A549 (cell line): ENCODE data around the gene BTG4. TPM values are rescaled to one million over a fixed set of nuclear protein-coding genes. Genes with fewer than 3 reads are reported as not detected.

Experiments used
- ATAC-seq, 2 experiments: fragments of 200-7000 bp in 1 of 2; fragments of >200 bp in 1 of 2; cut with Nextera tagmentation in 1 of 2; cut with Tn5 transposase in 1 of 2; 3 replicates each; pipeline versions ENCODE4 v1.8.0 to v1.9.1; 2018 to 2020; ENCODE audit warnings: mild to moderate bottlenecking in 1 of 2, moderate library complexity in 1 of 2
- CTCF ChIA-PET: fragments of 300-600 bp; sonication (Branson Sonifier 250); formaldehyde crosslinking; extraction: SDS; loops from one replicate; lab custom pipeline; 2021; ENCODE audit warnings: antibody characterized with exemption, inconsistent platforms; lab: Yijun Ruan, JAX
- POLR2A ChIA-PET: fragments of 350-600 bp; formaldehyde crosslinking; extraction: SDS; loops from one replicate; lab custom pipeline; 2021; ENCODE audit warnings: antibody characterized with exemption, inconsistent platforms; lab: Yijun Ruan, JAX
- DNase-seq, 2 experiments: peaks; one replicate each; pipeline versions ENCODE4 v3.0.0 to v3.0.0-alpha.2; 2011 to 2016; ENCODE audit warnings: low read depth in 1 of 2, low spot score in 1 of 2
- FAIRE-seq: peaks from 2 replicates; lab custom pipeline; 2011; peaks lifted over from hg19 to GRCh38; lab: Jason Lieb, UNC
- H3K27ac ChIP-seq, 2 experiments: fragments of >200 bp; sonication (Bioruptor Twin); formaldehyde crosslinking; 3 replicates each; pipeline ENCODE4 v1.5.1; 2016 to 2017
- H3K4me1 ChIP-seq: fragments of >200 bp; sonication (Bioruptor Twin); formaldehyde crosslinking; 3 replicates; pipeline ENCODE4 v1.6.1; 2016
- H3K4me2 ChIP-seq: fragments of >200 bp; sonication (Bioruptor Twin); formaldehyde crosslinking; 3 replicates; pipeline ENCODE4 v1.6.1; 2016
- H3K4me3 ChIP-seq: fragments of >200 bp; sonication (Bioruptor Twin); formaldehyde crosslinking; 3 replicates; pipeline ENCODE4 v1.5.1; 2016
- H3K9me3 ChIP-seq: fragments of >200 bp; sonication (Bioruptor Twin); formaldehyde crosslinking; 3 replicates; pipeline ENCODE4 v1.6.1; 2016
- ATOH8 ChIP-seq: fragments of 250-450 bp; sonication (Bioruptor Pico); IDR thresholded peaks from 2 replicates; pipeline ENCODE4 v1.5.0; 2020; ENCODE audit warnings: low read depth, mild to moderate bottlenecking, moderate library complexity
- CHD4 ChIP-seq: fragments of 200-600 bp; sonication (generic); IDR thresholded peaks from 2 replicates; pipeline ENCODE4 v1.6.1; 2016; ENCODE audit warnings: antibody characterized with exemption, mild to moderate bottlenecking, borderline replicate concordance
- FOSL2 ChIP-seq, 2 experiments: fragments of 450-650 bp in 1 of 2; fragments of >200 bp in 1 of 2; sonication (Bioruptor Twin) in 1 of 2; formaldehyde crosslinking; IDR thresholded peaks; 2 replicates each; pipeline versions ENCODE4 v1.5.0 to v1.6.1; 2016 to 2020; ENCODE audit warnings: mild to moderate bottlenecking in 1 of 2, moderate library complexity in 1 of 2
- JUN ChIP-seq, 2 experiments: fragments of >200 bp; sonication (Bioruptor Twin); formaldehyde crosslinking; IDR thresholded peaks; 2 replicates in 1 of 2; 3 replicates in 1 of 2; pipeline ENCODE4 v1.6.1; 2016 to 2017
- JUNB ChIP-seq: fragments of >200 bp; sonication (Bioruptor Twin); formaldehyde crosslinking; IDR thresholded peaks from 2 replicates; pipeline ENCODE4 v1.6.1; 2016
- MAZ ChIP-seq: fragments of 150-350 bp; IDR thresholded peaks from 2 replicates; pipeline ENCODE4 v1.6.1; 2014; ENCODE audit warnings: antibody characterized with exemption, low read depth, low read length, borderline replicate concordance
- MYC ChIP-seq: IDR thresholded peaks from 2 replicates; pipeline ENCODE4 v1.6.1; 2012; ENCODE audit warnings: mild to moderate bottlenecking, inconsistent platforms, low read length, improper control_type of control experiment, borderline replicate concordance
- PHF8 ChIP-seq: fragments of 200-600 bp; sonication (generic); IDR thresholded peaks from 2 replicates; pipeline ENCODE4 v1.6.1; 2016; ENCODE audit warnings: low read depth, mild to moderate bottlenecking, antibody characterized with exemption, moderate library complexity, borderline replicate concordance
- POLR2A ChIP-seq: IDR thresholded peaks from 2 replicates; pipeline ENCODE4 v1.6.1; 2012; ENCODE audit warnings: mild to moderate bottlenecking, low read length
- RAD21 ChIP-seq, 2 experiments: fragments of >200 bp in 1 of 2; sonication (Bioruptor Twin) in 1 of 2; formaldehyde crosslinking in 1 of 2; IDR thresholded peaks in 1 of 2; conservative IDR thresholded peaks in 1 of 2; 2 replicates in 1 of 2; 3 replicates in 1 of 2; pipeline ENCODE4 v1.6.1; 2012 to 2018; ENCODE audit warnings: inconsistent platforms in 1 of 2
- RARB ChIP-seq: fragments of 250-450 bp; sonication (Bioruptor Pico); IDR thresholded peaks from 2 replicates; pipeline ENCODE4 v1.8.0; 2021; ENCODE audit warnings: mild to moderate bottlenecking, moderate library complexity
- RCOR1 ChIP-seq: fragments of 150-350 bp; IDR thresholded peaks from 2 replicates; pipeline ENCODE4 v1.6.1; 2014; ENCODE audit warnings: antibody characterized with exemption, low read length, low read depth
- ZC3H11A ChIP-seq: fragments of 450-650 bp; IDR thresholded peaks from 2 replicates; pipeline ENCODE4 v1.6.1; 2014; ENCODE audit warnings: antibody characterized with exemption, mild to moderate bottlenecking
- WGBS: methylation state at CpG from one replicate; pipeline ENCODE4 v1.1.6; 2017; ENCODE audit errors: missing lambda C conversion rate; 5-methylcytosine and 5-hydroxymethylcytosine counted together
- polyA minus RNA-seq: library from RNA; depleted of rRNA, polyadenylated mRNA; stranded (reverse); fragments of >200 nt; gene quantifications from 2 replicates; pipeline ENCODE4 v1.2.3, GENCODE V29; 2011; rRNA and poly(A)+ RNA removed
- polyA plus RNA-seq, 4 experiments: library from polyadenylated mRNA; depleted of rRNA in 3 of 4; stranded (reverse); fragments of >200 nt; fragmentation: RNase III in 1 of 4; extraction: RNeasy Plus Mini Kit Qiagen cat#74134 plus additional on column Dnase treatment in 1 of 4; gene quantifications; 2 replicates in 3 of 4; 3 replicates in 1 of 4; pipeline ENCODE4 v1.2.3, GENCODE V29; 2011 to 2017
- TF ChIP-seq, protein P1 (sequence below): IDR thresholded peaks from 2 replicates; pipeline ENCODE4 v1.6.1; 2012
- TF ChIP-seq, protein P2 (sequence below): IDR thresholded peaks from 2 replicates; pipeline ENCODE4 v1.6.1; 2012; ENCODE audit warnings: low read depth, borderline replicate concordance
- TF ChIP-seq, protein P3 (sequence below): fragments of >200 bp; sonication (Bioruptor Twin); formaldehyde crosslinking; IDR thresholded peaks from 3 replicates; pipeline ENCODE4 v1.5.1; 2016

The BTG4 gene
- polyA plus RNA-seq (2011; rRNA removed) (0.32 and 0.36 TPM in 2 replicates), polyA plus RNA-seq (2017; fragmentation: RNase III; extraction: RNeasy Plus Mini Kit Qiagen cat#74134 plus additional on column Dnase treatment) (0.23 to 0.38 TPM (median 0.34 TPM) in 3 replicates), polyA minus RNA-seq (0.29 TPM in 1 of 2 replicates, not detected in the other)
- polyA plus RNA-seq (2012; cell fraction: cytosol; rRNA removed) = 0.04 TPM in 1 of 2 replicates, not detected in the other
- 0.10 TPM in 1 of 2 replicates, not detected in the other for polyA plus RNA-seq (2012; cell fraction: nucleus; rRNA removed)

DNA sequence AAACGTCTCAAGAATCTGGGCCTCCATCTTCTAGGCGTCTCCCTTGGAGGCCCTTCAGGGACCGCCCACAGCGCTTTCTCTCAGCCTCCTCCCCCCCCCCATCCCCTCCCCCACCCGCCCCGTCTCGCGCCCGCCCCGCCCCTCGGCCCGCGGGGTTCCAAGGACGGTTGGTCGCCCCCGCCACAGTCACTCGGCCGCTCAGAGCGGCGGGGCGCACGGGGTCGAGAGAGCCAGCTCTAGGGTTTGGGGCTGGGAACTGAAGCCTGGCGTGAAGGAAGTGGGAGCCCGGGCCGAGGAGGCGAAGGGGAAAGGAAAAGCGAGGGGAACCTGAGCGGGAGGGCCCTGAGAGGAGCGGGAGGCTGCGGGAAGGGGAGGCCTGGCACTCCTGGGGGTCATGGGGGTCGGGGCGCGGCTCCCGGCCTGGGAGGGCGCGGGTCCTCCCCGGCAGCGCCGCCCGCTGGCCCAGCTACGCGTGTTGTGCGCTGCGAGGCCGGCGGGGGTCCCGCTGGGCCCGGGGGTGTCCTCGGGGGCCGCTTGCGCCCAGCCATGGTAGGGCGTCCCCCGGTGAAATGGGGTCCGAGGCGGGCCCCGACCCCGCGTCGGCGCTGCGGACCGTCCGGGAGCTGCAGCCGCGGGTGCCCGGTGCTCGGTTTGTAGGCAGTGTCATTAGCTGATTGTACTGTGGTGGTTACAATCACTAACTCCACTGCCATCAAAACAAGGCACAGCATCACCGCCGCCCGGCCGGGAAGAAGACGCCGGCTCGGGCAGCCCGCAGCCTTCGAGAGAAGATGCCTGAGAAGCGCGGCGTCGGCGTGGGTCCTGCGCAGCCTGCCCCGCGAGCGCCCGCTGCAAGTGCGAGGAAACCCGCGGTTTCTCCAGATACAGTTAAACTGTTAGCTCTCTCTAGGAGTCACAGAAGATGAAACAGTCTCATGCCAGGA, at the start of gene BTG4:
BTG4 (minus strand) TSS at position 91 of the 944 bp plus-strand sequence. CDS start 13,610 bp downstream, outside the sequence.
- Histone ChIP-seq H3K4me3 (peak within 1 kb of the TSS; percentile 83), H3K4me2 (peak within 1 kb of the TSS; percentile 83), H3K27ac (peak within 1 kb of the TSS; percentile 87 to 99), H3K4me1 (peaks cover 7% of the 10 kb centered on the region), H3K9me3 (no peaks in the 10 kb centered on the region)
- CTCF ChIA-PET = interaction anchor here (0.9 to 1.6 kb wide), 5 partner anchors 12 to 254 kb away, joined by 3 to 6 read pairs (median 3); no protein-coding TSS in a partner anchor
- DNase-seq (peak; percentile 16 to 31), FAIRE-seq (no peak), ATAC-seq (peak; percentile 78 to 84)
- WGBS = 28% methylated on average over 11 of the region's 90 CpGs
- POLR2A ChIA-PET = interaction anchor here (0.7 to 2.1 kb wide), 2 partner anchors 19 to 255 kb away, joined by 3 to 6 read pairs; no protein-coding TSS in a partner anchor
- TF ChIP-seq MAZ = no peak
- TF ChIP-seq, protein P1, sequence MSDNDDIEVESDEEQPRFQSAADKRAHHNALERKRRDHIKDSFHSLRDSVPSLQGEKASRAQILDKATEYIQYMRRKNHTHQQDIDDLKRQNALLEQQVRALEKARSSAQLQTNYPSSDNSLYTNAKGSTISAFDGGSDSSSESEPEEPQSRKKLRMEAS = peak; percentile 76; the same call in 1 of the 2 replicates
- peak in 1 of 2 experiments; percentile 43; a peak in 2 of 5 replicates for TF ChIP-seq JUN (IDR thresholded peaks at IDR 0.05)
- TF ChIP-seq ATOH8 (CRISPR knock-in tag) = no peak
- TF ChIP-seq CHD4 = no peak
- TF ChIP-seq PHF8 = no peak
- TF ChIP-seq, protein P2, sequence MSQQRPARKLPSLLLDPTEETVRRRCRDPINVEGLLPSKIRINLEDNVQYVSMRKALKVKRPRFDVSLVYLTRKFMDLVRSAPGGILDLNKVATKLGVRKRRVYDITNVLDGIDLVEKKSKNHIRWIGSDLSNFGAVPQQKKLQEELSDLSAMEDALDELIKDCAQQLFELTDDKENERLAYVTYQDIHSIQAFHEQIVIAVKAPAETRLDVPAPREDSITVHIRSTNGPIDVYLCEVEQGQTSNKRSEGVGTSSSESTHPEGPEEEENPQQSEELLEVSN = peak; percentile 83
- TF ChIP-seq ZC3H11A = no peak
- TF ChIP-seq POLR2A = 0 out of 2 replicates have a peak, but pooled peaks have one; percentile 25
- 0 out of 5 replicates have a peak, but pooled peaks of 1 of the 2 experiments have one; percentile 10 for TF ChIP-seq RAD21 (conservative IDR thresholded peaks at IDR 0.05 in 1 of 2, IDR thresholded peaks at IDR 0.05 in 1 of 2)
- TF ChIP-seq, protein P3, sequence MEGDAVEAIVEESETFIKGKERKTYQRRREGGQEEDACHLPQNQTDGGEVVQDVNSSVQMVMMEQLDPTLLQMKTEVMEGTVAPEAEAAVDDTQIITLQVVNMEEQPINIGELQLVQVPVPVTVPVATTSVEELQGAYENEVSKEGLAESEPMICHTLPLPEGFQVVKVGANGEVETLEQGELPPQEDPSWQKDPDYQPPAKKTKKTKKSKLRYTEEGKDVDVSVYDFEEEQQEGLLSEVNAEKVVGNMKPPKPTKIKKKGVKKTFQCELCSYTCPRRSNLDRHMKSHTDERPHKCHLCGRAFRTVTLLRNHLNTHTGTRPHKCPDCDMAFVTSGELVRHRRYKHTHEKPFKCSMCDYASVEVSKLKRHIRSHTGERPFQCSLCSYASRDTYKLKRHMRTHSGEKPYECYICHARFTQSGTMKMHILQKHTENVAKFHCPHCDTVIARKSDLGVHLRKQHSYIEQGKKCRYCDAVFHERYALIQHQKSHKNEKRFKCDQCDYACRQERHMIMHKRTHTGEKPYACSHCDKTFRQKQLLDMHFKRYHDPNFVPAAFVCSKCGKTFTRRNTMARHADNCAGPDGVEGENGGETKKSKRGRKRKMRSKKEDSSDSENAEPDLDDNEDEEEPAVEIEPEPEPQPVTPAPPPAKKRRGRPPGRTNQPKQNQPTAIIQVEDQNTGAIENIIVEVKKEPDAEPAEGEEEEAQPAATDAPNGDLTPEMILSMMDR = peak; percentile 27; the same call in 2 of the 3 replicates

DNA sequence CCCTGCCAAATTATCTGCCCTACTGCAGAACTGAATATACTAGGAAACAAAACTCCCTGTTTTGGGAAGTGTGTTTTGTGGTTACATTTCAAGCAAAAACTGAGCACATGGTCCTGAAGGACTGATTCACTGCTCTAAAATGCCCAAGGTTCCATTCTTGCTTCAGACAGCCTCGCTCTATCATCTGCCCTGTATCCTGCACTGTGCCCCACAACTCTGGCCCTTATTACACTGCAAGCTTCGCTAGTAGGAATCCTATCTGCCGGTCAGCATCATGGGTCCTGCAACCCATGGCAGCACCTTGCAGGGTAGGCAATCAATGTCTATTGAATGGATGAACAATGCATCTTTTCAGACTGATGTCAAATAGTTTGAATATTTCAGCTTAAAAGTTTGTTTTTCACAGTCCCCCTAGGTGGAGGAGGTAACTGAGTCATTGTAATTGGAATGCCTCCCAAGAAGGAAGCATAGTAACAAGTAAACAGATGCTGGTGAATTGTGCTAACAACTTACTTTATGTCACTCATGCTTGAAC, 49.7 kb upstream of the BTG4 start:
- 22% methylated on average over 3 of the region's 3 CpGs for WGBS
- no peak for TF ChIP-seq RCOR1
- no peak for TF ChIP-seq ZC3H11A
- no peak for TF ChIP-seq MYC
- TF ChIP-seq, protein P3 = no peak
- TF ChIP-seq RARB (CRISPR knock-in tag) = no peak
- TF ChIP-seq FOSL2 (IDR thresholded peaks at IDR 0.05) = no peak
- peak; percentile 33 for TF ChIP-seq FOSL2 (CRISPR knock-in tag; IDR thresholded peaks at IDR 0.05)
- TF ChIP-seq JUNB = no peak
- TF ChIP-seq, all 56 proteins: peak for 1
- ChIA-PET POLR2A (no interaction called here), CTCF (interaction anchor here (0.7 to 2.7 kb wide), 3 partner anchors 19 to 216 kb away, joined by 4 to 7 read pairs (median 5); no protein-coding TSS in a partner anchor)
- Histone ChIP-seq H3K9me3 (no peaks in the 10 kb centered on the region), H3K27ac (peak overlapping the region; percentile 48 to 77), H3K4me2 (peak overlapping the region; percentile 67), H3K4me1 (peaks cover 40% of the 10 kb centered on the region), H3K4me3 (no peak overlapping the region)
- ATAC-seq (peak; percentile 72 to 78), FAIRE-seq (no peak), DNase-seq (peak in 1 of 2 experiments; percentile 45)
